HG02610 (cell line): ENCODE results near the gene HTT.

Source experiments
- ATAC-seq: cut with Tn5 transposase; IDR thresholded peaks from one replicate; pipeline ENCODE4 v1.9.1; 2021; ENCODE audit warnings: mild to moderate bottlenecking, moderate library complexity; ENCODE audit not compliant: unreplicated experiment

The HTT gene

GRCh38 chr4:3246458-3247398 lies 172.2 kb downstream of the HTT start:
- no peak for ATAC-seq

- ATAC-seq: no peak
Observed at GRCh38 chr4:3247399-3248177, 173.1 kb downstream of the HTT start.

GRCh38 chr4:3248178-3248480 lies 173.6 kb downstream of the HTT start:
- no peak for ATAC-seq

GRCh38 chr4:3248811-3249661 lies 174.6 kb downstream of the HTT start, which contains the start of gene MSANTD1:
TSS of gene MSANTD1 (plus strand) at chr4:3249159. CDS start at chr4:3249223, 64 bp downstream.
- no peak for ATAC-seq

GRCh38 chr4:3249711-3250437 lies 175.4 kb downstream of the HTT start:
- ATAC-seq: no peak

GRCh38 chr4:3250438-3250955 lies 176.0 kb downstream of the HTT start:
- no peak for ATAC-seq

- no peak for ATAC-seq
Observed at GRCh38 chr4:3250956-3251690, 176.6 kb downstream of the HTT start.

- ATAC-seq: no peak
Observed at GRCh38 chr4:3251691-3252479, 177.4 kb downstream of the HTT start.

GRCh38 chr4:3252480-3252828 lies 178.0 kb downstream of the HTT start:
- no peak for ATAC-seq

- ATAC-seq: no peak
Observed at GRCh38 chr4:3252831-3253641, 178.6 kb downstream of the HTT start.

GRCh38 chr4:3253808-3254207 lies 179.3 kb downstream of the HTT start:
- no peak for ATAC-seq

GRCh38 chr4:3254302-3255131 lies 180.0 kb downstream of the HTT start:
- ATAC-seq: no peak

- ATAC-seq: no peak
Observed at GRCh38 chr4:3255611-3256186, 181.2 kb downstream of the HTT start.

- no peak for ATAC-seq
Observed at GRCh38 chr4:3256230-3257102, 182.0 kb downstream of the HTT start.

- ATAC-seq: no peak
Observed at GRCh38 chr4:3257103-3257555, 182.6 kb downstream of the HTT start.
